Stimulated activated CD4-positive, alpha-beta T cell treated with anti-CD3 and anti-CD28 coated beads, Interleukin-4, amount 100 ng/mL, for 1 hour (primary cell): ENCODE data around the gene CD200.
"Not testable (repeated sequence)": the region's sequence is repeated elsewhere in the genome, so short reads cannot be mapped to it uniquely, and the experiment has no call there.

Experiments
- DNase-seq: peaks from one replicate; pipeline ENCODE4 v3.0.0-alpha.2; 2020

Gene CD200

GRCh38 chr3:112362221-112362620, 29.3 kb downstream of the CD200 start:
- DNase-seq = no peak

- no peak for DNase-seq
Measured at GRCh38 chr3:112364291-112364690, 31.3 kb downstream of the CD200 start.

GRCh38 chr3:112365035-112365434, 32.1 kb downstream of the CD200 start:
- DNase-seq = no peak

- DNase-seq = no peak
Measured at GRCh38 chr3:112365636-112366035, 32.7 kb downstream of the CD200 start.

GRCh38 chr3:112366522-112366921, 33.6 kb downstream of the CD200 start:
- DNase-seq = no peak

- DNase-seq = no peak
Measured at GRCh38 chr3:112371569-112371968, 38.6 kb downstream of the CD200 start.

- no peak for DNase-seq
Measured at GRCh38 chr3:112372396-112372795, 39.4 kb downstream of the CD200 start.

- no peak for DNase-seq
Measured at GRCh38 chr3:112373476-112373875, 40.5 kb downstream of the CD200 start.

GRCh38 chr3:112373924-112374323, 41.0 kb downstream of the CD200 start:
- no peak for DNase-seq

GRCh38 chr3:112374333-112374734, 41.4 kb downstream of the CD200 start:
- DNase-seq = no peak

- DNase-seq = no peak
Measured at GRCh38 chr3:112375117-112375516, 42.2 kb downstream of the CD200 start.

GRCh38 chr3:112376241-112376911, 43.4 kb downstream of the CD200 start:
- DNase-seq = no peak

- DNase-seq = no peak
Measured at GRCh38 chr3:112376992-112377391, 44.0 kb downstream of the CD200 start.

- DNase-seq = no peak
Measured at GRCh38 chr3:112377568-112378071, 44.7 kb downstream of the CD200 start.

- not testable (repeated sequence) for DNase-seq
Measured at GRCh38 chr3:112378347-112378746, 45.4 kb downstream of the CD200 start.

GRCh38 chr3:112379020-112379690, 46.2 kb downstream of the CD200 start:
- DNase-seq = no peak

- DNase-seq = no peak
Measured at GRCh38 chr3:112381673-112382542, 49.0 kb downstream of the CD200 start.

- no peak for DNase-seq
Measured at GRCh38 chr3:112382543-112383160, 49.7 kb downstream of the CD200 start.

- DNase-seq = no peak
Measured at GRCh38 chr3:112384769-112385168, 51.8 kb downstream of the CD200 start.

- no peak for DNase-seq
Measured at GRCh38 chr3:112388972-112389371, 56.0 kb downstream of the CD200 start.

GRCh38 chr3:112389961-112390360, 57.0 kb downstream of the CD200 start:
- DNase-seq = no peak

- DNase-seq = no peak
Measured at GRCh38 chr3:112390783-112391641, 58.1 kb downstream of the CD200 start.
